Smooth muscle cell (in vitro differentiated cells): Measurements from ENCODE around the gene SH3PXD2A. TPM values are rescaled to one million over a fixed set of nuclear protein-coding genes. Genes with fewer than 3 reads are reported as not detected.

Experiments used
- DNase-seq: peaks from one replicate; lab custom pipeline; 2025; ENCODE audit not compliant: unreplicated experiment; lab: John Stamatoyannopoulos, UW
- H2AFZ ChIP-seq: fragments of 200-600 bp; sonication (generic); 2 replicates; pipeline ENCODE4 v1.6.0; 2016; ENCODE audit warnings: antibody characterized with exemption, low read depth, mild to moderate bottlenecking
- H3F3A ChIP-seq: fragments of 200-600 bp; sonication (generic); 2 replicates; pipeline ENCODE4 v1.6.0; 2017; ENCODE audit warnings: antibody characterized with exemption, low read depth
- H3K27ac ChIP-seq: fragments of 200-600 bp; sonication (generic); 2 replicates; pipeline ENCODE4 v1.5.1; 2016; ENCODE audit warnings: low read depth, mild to moderate bottlenecking
- H3K27me3 ChIP-seq: fragments of 200-600 bp; sonication (generic); 2 replicates; pipeline ENCODE4 v1.6.1; 2016; ENCODE audit warnings: low read depth, mild to moderate bottlenecking
- H3K36me3 ChIP-seq: fragments of 200-600 bp; sonication (generic); 2 replicates; pipeline ENCODE4 v1.5.1; 2016; ENCODE audit warnings: low read depth
- H3K4me1 ChIP-seq: fragments of 200-600 bp; sonication (generic); 2 replicates; pipeline ENCODE4 v1.5.1; 2016; ENCODE audit warnings: low read depth
- H3K4me2 ChIP-seq: fragments of 200-600 bp; sonication (generic); 2 replicates; pipeline ENCODE4 v1.6.0; 2016; ENCODE audit warnings: mild to moderate bottlenecking
- H3K4me3 ChIP-seq: fragments of 200-600 bp; sonication (generic); 2 replicates; pipeline ENCODE4 v1.5.1; 2016; ENCODE audit warnings: mild to moderate bottlenecking
- H3K79me2 ChIP-seq: fragments of 200-600 bp; sonication (generic); 2 replicates; pipeline ENCODE4 v1.6.0; 2016; ENCODE audit warnings: low read depth, mild to moderate bottlenecking
- H3K9ac ChIP-seq: fragments of 200-600 bp; sonication (generic); 2 replicates; pipeline ENCODE4 v1.6.0; 2016; ENCODE audit warnings: low read depth
- H3K9me3 ChIP-seq: fragments of 200-600 bp; sonication (generic); replicated peaks from 2 replicates; pipeline ENCODE4 v1.5.1; 2016; ENCODE audit warnings: low read depth
- H4K20me1 ChIP-seq: fragments of 200-600 bp; sonication (generic); 2 replicates; pipeline ENCODE4 v1.6.0; 2016; ENCODE audit warnings: low read depth
- CTCF ChIP-seq: fragments of 200-600 bp; sonication (generic); IDR thresholded peaks from 2 replicates; pipeline ENCODE4 v1.5.1; 2017; ENCODE audit warnings: borderline replicate concordance, mild to moderate bottlenecking, antibody characterized with exemption; ENCODE audit not compliant: insufficient read depth, poor library complexity, severe bottlenecking
- WGBS: methylation state at CpG from one replicate; pipeline ENCODE4 v1.1.7; 2016; ENCODE audit warnings: low lambda C conversion rate; 5-methylcytosine and 5-hydroxymethylcytosine counted together
- polyA plus RNA-seq: library from polyadenylated mRNA; unstranded; fragments of >200 nt; fragmentation: Nextera tagmentation; extraction: Ambion mirVana; gene quantifications from 2 replicates; pipeline ENCODE4 v1.2.1, GENCODE V29; 2016
- total RNA-seq: library from RNA; depleted of rRNA; stranded (reverse); fragments of >200 nt; gene quantifications from 2 replicates; pipeline ENCODE4 v1.2.3, GENCODE V29; 2014

SH3PXD2A gene
- total and polyA plus RNA-seq, 2 experiments from 2014 or later: 30.1 to 37.9 TPM

- no peaks in the 10 kb centered on the region for H3K27me3 ChIP-seq
- peaks cover 6% of the 10 kb centered on the region for H3F3A ChIP-seq
- H3K4me3 ChIP-seq: no peak overlapping the region
- WGBS: 95% methylated on average over 7 of the region's 7 CpGs
- peaks cover 81% of the 10 kb centered on the region for H3K79me2 ChIP-seq
- no peak for DNase-seq
- no peak overlapping the region for H2AFZ ChIP-seq
- no peak overlapping the region for H3K27ac ChIP-seq
- no peak overlapping the region for H3K9ac ChIP-seq
- no peaks in the 10 kb centered on the region for H3K36me3 ChIP-seq
- no peak for TF ChIP-seq CTCF
- H3K9me3 ChIP-seq: no peaks in the 10 kb centered on the region
- H3K4me1 ChIP-seq: peaks cover 39% of the 10 kb centered on the region
- H3K4me2 ChIP-seq: no peak overlapping the region
- H4K20me1 ChIP-seq: peaks cover 100% of the 10 kb centered on the region
These were observed 35.9 kb downstream of the SH3PXD2A start for GRCh38 chr10:103819493-103819892.

DNA sequence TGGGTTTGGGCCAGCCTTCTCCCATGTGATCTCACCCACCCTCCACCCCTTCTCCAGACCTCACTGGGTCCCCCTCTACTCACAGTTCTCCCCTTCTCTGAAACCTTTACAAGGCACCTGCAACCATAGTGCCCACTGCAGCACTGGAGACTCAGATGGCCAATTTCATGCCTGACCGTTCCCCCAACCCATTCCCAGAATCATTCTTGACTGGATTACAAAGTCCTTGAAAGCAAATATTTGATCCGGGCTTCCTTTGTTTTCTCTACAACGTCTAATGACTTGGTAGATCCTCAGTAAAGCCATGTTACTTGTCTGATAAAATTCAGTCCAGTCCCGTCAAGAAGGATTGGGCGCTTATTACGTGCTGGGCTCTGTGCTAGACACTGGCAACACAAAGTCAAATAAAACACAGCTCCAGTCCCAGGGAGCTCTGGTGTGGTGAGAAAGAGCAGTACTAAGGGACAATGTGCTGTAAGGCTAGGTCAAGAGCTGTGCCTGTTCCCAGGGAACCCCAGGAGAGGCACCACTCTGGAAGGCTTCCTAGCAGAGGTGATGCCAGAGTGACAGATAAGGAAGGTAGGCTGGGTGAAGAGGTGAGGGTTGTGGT lies 36.5 kb downstream of the SH3PXD2A start:
- Histone ChIP-seq H3K27me3 (no peaks in the 10 kb centered on the region), H3F3A (peaks cover 6% of the 10 kb centered on the region), H3K36me3 (no peaks in the 10 kb centered on the region), H3K4me2 (peak overlapping the region; percentile 19), H3K9ac (no peak overlapping the region), H4K20me1 (peaks cover 100% of the 10 kb centered on the region), H3K4me3 (no peak overlapping the region), H3K79me2 (peaks cover 81% of the 10 kb centered on the region), H2AFZ (no peak overlapping the region), H3K27ac (no peak overlapping the region), H3K9me3 (no peaks in the 10 kb centered on the region), H3K4me1 (peaks cover 39% of the 10 kb centered on the region)
- no peak for DNase-seq
- no peak for TF ChIP-seq CTCF
- WGBS: 68% methylated on average over 6 of the region's 6 CpGs

DNA sequence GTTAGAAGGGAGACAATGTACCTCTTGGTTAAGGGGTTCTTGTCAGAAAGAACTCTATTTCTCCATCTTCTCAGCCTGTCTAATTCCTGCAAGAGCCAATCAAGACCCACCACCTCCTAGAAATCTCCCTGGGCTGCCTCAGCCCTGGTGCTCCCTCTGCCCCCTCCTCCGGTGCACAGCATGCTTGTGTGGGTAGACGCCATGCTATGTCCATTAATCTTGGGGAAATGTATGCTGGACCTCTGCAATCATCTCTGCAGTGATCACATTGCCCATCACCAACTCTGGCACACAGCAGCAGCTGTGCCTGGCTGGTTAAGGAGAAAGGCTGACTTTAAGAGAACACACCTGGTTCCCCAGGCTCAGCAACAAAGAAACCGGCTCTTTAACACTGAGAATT lies 37.3 kb downstream of the SH3PXD2A start:
- Histone ChIP-seq H3K4me3 (no peak overlapping the region), H3F3A (peaks cover 6% of the 10 kb centered on the region), H3K4me1 (peaks cover 39% of the 10 kb centered on the region), H3K4me2 (peak overlapping the region; percentile 60), H3K36me3 (no peaks in the 10 kb centered on the region), H2AFZ (no peak overlapping the region), H3K79me2 (peaks cover 81% of the 10 kb centered on the region), H3K9me3 (no peaks in the 10 kb centered on the region), H3K9ac (no peak overlapping the region), H3K27me3 (no peaks in the 10 kb centered on the region), H3K27ac (peak overlapping the region; percentile 3), H4K20me1 (peaks cover 100% of the 10 kb centered on the region)
- DNase-seq: no peak
- WGBS: 51% methylated on average over 3 of the region's 3 CpGs
- no peak for TF ChIP-seq CTCF

DNA sequence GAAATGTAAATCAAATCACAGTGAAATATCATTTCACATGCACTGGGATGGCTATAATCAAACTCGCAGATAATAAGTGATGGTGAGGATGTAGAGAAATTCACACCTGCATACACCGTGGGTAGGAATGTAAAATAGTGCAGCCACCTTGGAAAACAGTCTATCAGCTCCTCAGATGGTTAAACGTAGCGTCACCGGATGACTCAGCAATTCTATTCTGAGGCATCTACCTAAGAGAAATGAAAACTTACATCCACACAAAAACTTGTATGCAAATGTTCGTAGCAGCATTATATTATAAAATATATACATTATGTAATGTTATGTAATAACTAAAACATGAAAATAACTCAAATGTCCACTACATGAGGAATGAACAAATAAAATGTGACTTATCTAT lies 38.9 kb downstream of the SH3PXD2A start:
- Histone ChIP-seq H3K79me2 (peaks cover 81% of the 10 kb centered on the region), H3K4me2 (no peak overlapping the region), H2AFZ (no peak overlapping the region), H4K20me1 (peaks cover 100% of the 10 kb centered on the region), H3K36me3 (no peaks in the 10 kb centered on the region), H3K9ac (no peak overlapping the region), H3K27ac (peak overlapping the region; percentile 23), H3K9me3 (no peaks in the 10 kb centered on the region), H3K27me3 (no peaks in the 10 kb centered on the region), H3K4me3 (no peak overlapping the region), H3F3A (peaks cover 6% of the 10 kb centered on the region), H3K4me1 (peaks cover 30% of the 10 kb centered on the region)
- DNase-seq: no peak
- TF ChIP-seq CTCF: no peak
- 71% methylated on average over 6 of the region's 6 CpGs for WGBS
